Activated CD4-positive, alpha-beta T cell treated with anti-CD3 and anti-CD28 coated beads, Interleukin-2, amount 10 ng/mL, durations not matched to agents 7 days and 5 days (primary cell): ENCODE measurements around the gene ZNF562. TPM values are rescaled to one million over a fixed set of nuclear protein-coding genes. Genes with fewer than 3 reads are reported as not detected.

Experiments
- CTCF ChIA-PET: fragments of 350-600 bp; sonication (Branson Sonifier 250); formaldehyde crosslinking; loops from one replicate; lab custom pipeline; 2021; ENCODE audit warnings: antibody characterized with exemption; lab: Charles Lee
- POLR2A ChIA-PET: fragments of 350-600 bp; sonication (Branson Sonifier 250); formaldehyde crosslinking; loops from one replicate; lab custom pipeline; 2021; ENCODE audit warnings: antibody characterized with exemption; lab: Charles Lee
- DNase-seq: peaks from one replicate; pipeline ENCODE4 v3.0.0-alpha.2; 2020
- H3K27ac Mint-ChIP-seq: one replicate; pipeline ENCODE4 v1.8.0; 2021; ENCODE audit warnings: mild to moderate bottlenecking, moderate library complexity, mixed read lengths
- H3K27me3 Mint-ChIP-seq: one replicate; pipeline ENCODE4 v1.8.0; 2021; ENCODE audit warnings: mixed read lengths
- H3K36me3 Mint-ChIP-seq: one replicate; pipeline ENCODE4 v1.8.0; 2021; ENCODE audit warnings: low read depth, mixed read lengths
- H3K4me1 Mint-ChIP-seq: one replicate; pipeline ENCODE4 v1.8.0; 2021; ENCODE audit warnings: mixed read lengths
- H3K4me3 Mint-ChIP-seq: one replicate; pipeline ENCODE4 v1.8.0; 2021; ENCODE audit warnings: mild to moderate bottlenecking, moderate library complexity, mixed read lengths
- H3K9me3 Mint-ChIP-seq: one replicate; pipeline ENCODE4 v1.8.0; 2021; ENCODE audit warnings: mixed read lengths
- total RNA-seq, 2 experiments: library from RNA; stranded (reverse); gene quantifications; one replicate each; pipeline ENCODE4 v1.2.3, GENCODE V29; 2021

The ZNF562 gene
- total RNA-seq, 2 experiments from 2014 or later: 18.1 to 19.7 TPM

DNA sequence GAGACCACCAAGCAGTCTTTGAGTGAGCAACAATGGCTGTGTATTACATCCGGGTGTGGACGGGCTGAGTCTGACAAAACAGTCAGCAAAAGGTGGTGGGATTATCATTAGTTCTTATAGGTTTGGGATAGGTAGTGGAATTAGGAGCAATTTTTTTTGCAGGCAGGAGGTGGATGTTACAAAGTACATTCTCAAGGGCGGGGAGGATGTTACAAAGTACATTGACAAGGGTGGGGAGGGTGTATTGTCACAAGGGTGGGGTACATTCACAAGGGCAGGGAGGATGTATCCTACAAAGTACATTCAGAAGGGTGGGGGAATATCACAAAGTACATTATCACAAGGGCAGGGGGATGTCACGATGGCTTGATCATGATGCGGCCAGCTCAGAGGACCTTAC, 38.9 kb downstream of the ZNF562 start:
- Mint-ChIP-seq H3K9me3 (peaks cover 12% of the 10 kb centered on the region), H3K27ac (no peak overlapping the region), H3K36me3 (peaks cover 22% of the 10 kb centered on the region), H3K27me3 (no peaks in the 10 kb centered on the region), H3K4me1 (no peaks in the 10 kb centered on the region), H3K4me3 (no peak overlapping the region)
- DNase-seq: no peak
- CTCF ChIA-PET: interaction anchor here (1.2 kb wide), 1 partner anchor 12 kb away, joined by 3 read pairs; no protein-coding TSS in a partner anchor
- POLR2A ChIA-PET: no interaction called here

- Mint-ChIP-seq H3K4me1 (peaks cover 9% of the 10 kb centered on the region), H3K9me3 (no peaks in the 10 kb centered on the region), H3K4me3 (no peak overlapping the region), H3K36me3 (no peaks in the 10 kb centered on the region), H3K27me3 (no peaks in the 10 kb centered on the region), H3K27ac (no peak overlapping the region)
- ChIA-PET POLR2A (interaction anchor here (0.6 kb wide), 1 partner anchor 171 kb away, joined by 4 read pairs; no protein-coding TSS in a partner anchor), CTCF (interaction anchor here (0.6 kb wide), 1 partner anchor 586 kb away, joined by 3 read pairs; no protein-coding TSS in a partner anchor)
- DNase-seq: no peak
Measured at GRCh38 chr19:9627856-9628255, 47.0 kb downstream of the ZNF562 start.

DNA sequence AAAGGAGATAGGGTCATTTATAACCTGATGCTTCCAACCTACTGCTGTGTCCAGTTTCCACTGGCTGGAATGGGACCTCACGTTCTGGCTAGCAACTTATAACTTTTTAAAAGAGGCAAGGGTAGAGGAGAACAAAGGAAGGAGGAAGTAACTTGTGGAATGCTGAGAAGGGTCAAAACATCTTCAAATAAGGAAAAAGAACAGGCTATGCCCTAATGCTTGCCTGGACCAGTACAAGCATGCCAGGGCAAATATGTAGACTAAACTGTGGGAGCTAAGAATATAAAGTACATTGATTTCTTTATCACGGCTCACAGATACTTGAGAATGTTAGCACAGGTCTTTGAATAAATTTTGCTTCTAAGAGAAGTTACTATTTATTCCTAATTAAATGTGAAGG, 52.4 kb downstream of the ZNF562 start:
- H3K27me3 Mint-ChIP-seq: peaks cover 2% of the 10 kb centered on the region
- POLR2A ChIA-PET: no interaction called here
- H3K36me3 Mint-ChIP-seq: peaks cover 39% of the 10 kb centered on the region

GRCh38 chr19:9621156-9622037, 53.5 kb downstream of the ZNF562 start, which contains the start of gene ZNF561:
ZNF561 (minus strand) TSS chr19:9621232; CDS start chr19:9619456, 1,776 bp downstream.
- Mint-ChIP-seq H3K4me3 (peak within 1 kb of the TSS; percentile 92), H3K27ac (peak within 1 kb of the TSS; percentile 100), H3K27me3 (peaks cover 2% of the 10 kb centered on the region), H3K36me3 (peaks cover 48% of the 10 kb centered on the region), H3K9me3 (peaks cover 10% of the 10 kb centered on the region), H3K4me1 (peaks cover 32% of the 10 kb centered on the region)
- POLR2A ChIA-PET: no interaction called here
- CTCF ChIA-PET: no interaction called here
- peak; percentile 92 for DNase-seq

More for the DNA sequence above, 52.4 kb downstream of the ZNF562 start:
- Mint-ChIP-seq H3K9me3 (peaks cover 9% of the 10 kb centered on the region), H3K4me3 (peak overlapping the region; percentile 58), H3K27ac (peak overlapping the region; percentile 83), H3K4me1 (peaks cover 31% of the 10 kb centered on the region)
- CTCF ChIA-PET: interaction anchor here (0.5 to 0.9 kb wide), 2 partner anchors 176 to 189 kb away, joined by 4 read pairs; no protein-coding TSS in a partner anchor
- DNase-seq: no peak

DNA sequence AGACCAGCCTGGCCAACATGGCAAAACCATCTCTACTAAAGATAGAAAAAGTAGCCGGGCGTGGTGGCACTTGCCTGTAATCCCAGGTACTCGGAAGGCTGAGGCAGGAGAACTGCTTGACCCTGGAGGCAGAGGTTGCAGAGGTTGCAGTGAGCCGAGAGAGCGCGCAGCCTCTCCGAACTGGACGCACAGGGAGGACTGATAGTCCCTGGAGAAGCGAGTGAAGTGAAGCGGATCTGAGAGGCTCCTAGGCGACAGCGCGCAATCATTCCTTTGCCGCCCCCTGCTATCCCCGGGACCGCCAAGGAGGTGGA, 54.1 kb downstream of the ZNF562 start:
- Mint-ChIP-seq H3K4me1 (peaks cover 30% of the 10 kb centered on the region), H3K27ac (peak overlapping the region; percentile 100), H3K4me3 (peak overlapping the region; percentile 92), H3K36me3 (peaks cover 54% of the 10 kb centered on the region), H3K27me3 (peaks cover 2% of the 10 kb centered on the region), H3K9me3 (peaks cover 11% of the 10 kb centered on the region)
- POLR2A ChIA-PET: no interaction called here
- DNase-seq: no peak
- CTCF ChIA-PET: no interaction called here

DNA sequence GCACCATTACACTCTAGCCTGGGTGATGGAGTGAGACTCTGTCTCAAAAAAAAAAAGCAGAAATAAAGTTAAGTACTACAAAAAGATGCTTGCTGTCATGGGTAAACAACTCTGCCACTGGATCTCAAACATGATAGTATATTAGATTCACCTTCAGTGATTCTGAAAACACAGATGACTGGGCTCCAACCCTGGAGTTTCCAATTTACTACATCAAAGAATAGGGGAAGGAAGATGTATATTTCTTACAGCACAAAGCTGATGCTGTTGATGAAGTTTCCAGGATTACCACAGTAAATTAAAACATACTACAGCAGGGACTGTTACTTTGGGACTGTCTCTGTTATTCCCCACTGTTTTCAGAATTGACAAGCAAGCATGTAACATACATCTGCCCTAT, 59.1 kb downstream of the ZNF562 start:
- no peak overlapping the region for H3K4me3 Mint-ChIP-seq
- H3K27ac Mint-ChIP-seq: no peak overlapping the region
- H3K36me3 Mint-ChIP-seq: peaks cover 86% of the 10 kb centered on the region

GRCh38 chr19:9610484-9611113, 64.3 kb downstream of the ZNF562 start:
- H3K36me3 Mint-ChIP-seq: peaks cover 77% of the 10 kb centered on the region
- no peak for DNase-seq
- ChIA-PET CTCF (no interaction called here), POLR2A (no interaction called here)
- no peaks in the 10 kb centered on the region for H3K4me1 Mint-ChIP-seq
- H3K9me3 Mint-ChIP-seq: peaks cover 38% of the 10 kb centered on the region
- no peak overlapping the region for H3K27ac Mint-ChIP-seq
- H3K27me3 Mint-ChIP-seq: no peaks in the 10 kb centered on the region
- H3K4me3 Mint-ChIP-seq: no peak overlapping the region

More for the DNA sequence above, 59.1 kb downstream of the ZNF562 start:
- peaks cover 9% of the 10 kb centered on the region for H3K4me1 Mint-ChIP-seq
- POLR2A ChIA-PET: interaction anchor here (0.6 kb wide), 1 partner anchor 1116 kb away, joined by 3 read pairs; no protein-coding TSS in a partner anchor
- CTCF ChIA-PET: no interaction called here
- DNase-seq: no peak
- H3K27me3 Mint-ChIP-seq: no peaks in the 10 kb centered on the region
- H3K9me3 Mint-ChIP-seq: peaks cover 16% of the 10 kb centered on the region

- peaks cover 43% of the 10 kb centered on the region for H3K9me3 Mint-ChIP-seq
- H3K4me3 Mint-ChIP-seq: no peak overlapping the region
- no peak overlapping the region for H3K27ac Mint-ChIP-seq
- POLR2A ChIA-PET: no interaction called here
- no peaks in the 10 kb centered on the region for H3K4me1 Mint-ChIP-seq
- DNase-seq: no peak
- H3K27me3 Mint-ChIP-seq: no peaks in the 10 kb centered on the region
- peaks cover 63% of the 10 kb centered on the region for H3K36me3 Mint-ChIP-seq
- CTCF ChIA-PET: interaction anchor here (1.2 kb wide), 1 partner anchor 9 kb away, joined by 3 read pairs; no protein-coding TSS in a partner anchor
Measured at GRCh38 chr19:9608912-9609311, 66.0 kb downstream of the ZNF562 start.

DNA sequence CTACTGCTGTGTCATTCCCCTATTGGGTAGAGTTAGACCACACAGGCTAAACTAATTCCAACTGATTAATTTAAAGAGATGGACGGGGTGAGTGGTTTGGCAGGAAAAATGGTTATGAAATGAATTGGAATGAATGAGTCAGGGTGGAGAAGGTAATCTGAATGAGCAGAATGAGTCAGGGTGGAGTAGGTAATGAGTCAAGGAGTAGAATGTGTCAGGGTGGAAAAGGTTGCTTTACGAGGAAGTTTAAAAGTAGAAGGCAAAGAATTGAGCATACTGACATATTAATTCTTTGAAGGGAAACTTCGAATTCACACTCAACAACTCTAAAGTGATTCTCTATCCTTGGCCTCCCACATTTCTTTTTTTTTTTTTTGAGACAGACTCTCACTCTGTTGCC, 77.9 kb downstream of the ZNF562 start:
- H3K27ac Mint-ChIP-seq: no peak overlapping the region
- peaks cover 6% of the 10 kb centered on the region for H3K36me3 Mint-ChIP-seq
- CTCF ChIA-PET: no interaction called here
- no peaks in the 10 kb centered on the region for H3K27me3 Mint-ChIP-seq
- no peak for DNase-seq
- H3K4me1 Mint-ChIP-seq: no peaks in the 10 kb centered on the region
- POLR2A ChIA-PET: no interaction called here
- peaks cover 16% of the 10 kb centered on the region for H3K9me3 Mint-ChIP-seq
- no peak overlapping the region for H3K4me3 Mint-ChIP-seq

Other genes starting within 250 kb of the ZNF562 start
- 10 to 100 TPM; 29.4 to 31.7 TPM for gene ZNF266, start 239.5 kb downstream of the ZNF562 start, total RNA-seq
- gene ZNF560, start 176.5 kb downstream of the ZNF562 start, total RNA-seq: under 1 TPM in 1 of 2 experiments, not detected in 1; 0.06 TPM
- 10 to 100 TPM; 12.7 to 15.0 TPM for gene ZNF426, start 136.5 kb downstream of the ZNF562 start, total RNA-seq
- 10 to 100 TPM; 52.0 to 52.2 TPM for gene ZNF121, start 90.6 kb downstream of the ZNF562 start, total RNA-seq
- gene ZNF561, start 53.9 kb downstream of the ZNF562 start, total RNA-seq: 10 to 100 TPM; 24.4 to 25.8 TPM
- gene ZNF846, start 93.6 kb upstream of the ZNF562 start, total RNA-seq: 1 to 10 TPM; 6.9 to 8.2 TPM
- gene FBXL12, start 144.0 kb upstream of the ZNF562 start, total RNA-seq: 10 to 100 TPM; 20.9 to 25.6 TPM
- 100 to 1,000 TPM; 313 to 349 TPM for gene UBL5, start 152.8 kb upstream of the ZNF562 start, total RNA-seq
- gene PIN1, start 160.2 kb upstream of the ZNF562 start, total RNA-seq: 10 to 100 TPM; 87.1 to 92.5 TPM